Transverse colon (tissue), 4 donors: ENCODE data around the gene MTR.

Experiments
- POLR2A ChIP-seq: fragments of 450-650 bp; IDR thresholded peaks from one replicate; pipeline ENCODE4 v1.6.1; 2016; ENCODE audit warnings: antibody characterized with exemption, mild to moderate bottlenecking, moderate library complexity
- POLR2AphosphoS5 ChIP-seq, 3 donors: sonication (generic); formaldehyde crosslinking; IDR thresholded peaks; one replicate each; pipeline ENCODE4 v1.6.1; 2016; ENCODE audit warnings: antibody characterized with exemption in 3 of 3
- TF ChIP-seq, protein P1 (sequence below), 5 experiments: fragments of 200-600 bp in 3 of 5; fragments of 450-650 bp in 2 of 5; sonication (generic) in 3 of 5; IDR thresholded peaks; 1 replicate in 2 of 5; 2 replicates in 3 of 5; pipeline ENCODE4 v1.5.1; 2016 to 2017; ENCODE audit warnings: antibody characterized with exemption in 5 of 5, inconsistent platforms in 3 of 5, mild to moderate bottlenecking in 2 of 5, moderate library complexity in 1 of 5

DNA sequence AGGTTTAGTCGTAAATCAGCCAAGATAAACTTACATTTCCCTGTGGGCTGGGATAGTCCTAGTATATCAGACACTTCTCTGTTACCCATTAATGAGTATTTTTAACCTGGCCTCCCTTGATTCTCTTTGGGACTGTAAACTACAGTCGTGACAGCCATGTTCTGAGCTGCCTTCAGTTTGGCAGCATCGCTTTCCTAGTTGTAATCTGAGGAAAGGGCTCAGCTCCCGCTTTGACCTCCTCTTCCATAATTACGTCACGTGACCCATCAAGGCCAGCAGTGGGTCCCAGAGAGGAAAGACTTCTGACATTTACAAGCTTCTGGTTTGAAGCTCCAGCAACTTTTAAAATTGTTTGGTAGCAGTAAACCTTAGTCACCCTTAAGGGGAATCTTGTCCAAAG, 34.6 kb upstream of the MTR start:
- TF ChIP-seq POLR2A (no peak), POLR2AphosphoS5 (IDR thresholded peaks at IDR 0.05) (no peak)
- TF ChIP-seq, protein P1, sequence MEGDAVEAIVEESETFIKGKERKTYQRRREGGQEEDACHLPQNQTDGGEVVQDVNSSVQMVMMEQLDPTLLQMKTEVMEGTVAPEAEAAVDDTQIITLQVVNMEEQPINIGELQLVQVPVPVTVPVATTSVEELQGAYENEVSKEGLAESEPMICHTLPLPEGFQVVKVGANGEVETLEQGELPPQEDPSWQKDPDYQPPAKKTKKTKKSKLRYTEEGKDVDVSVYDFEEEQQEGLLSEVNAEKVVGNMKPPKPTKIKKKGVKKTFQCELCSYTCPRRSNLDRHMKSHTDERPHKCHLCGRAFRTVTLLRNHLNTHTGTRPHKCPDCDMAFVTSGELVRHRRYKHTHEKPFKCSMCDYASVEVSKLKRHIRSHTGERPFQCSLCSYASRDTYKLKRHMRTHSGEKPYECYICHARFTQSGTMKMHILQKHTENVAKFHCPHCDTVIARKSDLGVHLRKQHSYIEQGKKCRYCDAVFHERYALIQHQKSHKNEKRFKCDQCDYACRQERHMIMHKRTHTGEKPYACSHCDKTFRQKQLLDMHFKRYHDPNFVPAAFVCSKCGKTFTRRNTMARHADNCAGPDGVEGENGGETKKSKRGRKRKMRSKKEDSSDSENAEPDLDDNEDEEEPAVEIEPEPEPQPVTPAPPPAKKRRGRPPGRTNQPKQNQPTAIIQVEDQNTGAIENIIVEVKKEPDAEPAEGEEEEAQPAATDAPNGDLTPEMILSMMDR (IDR thresholded peaks at IDR 0.05): no peak
